GM23248 (cell line): ENCODE measurements around the gene OR2T3.
"Not testable (repeated sequence)": the region's sequence is repeated elsewhere in the genome, so short reads cannot be mapped to it uniquely, and the experiment has no call there.

Experiments
- EZH2 ChIP-seq: fragments of 200-600 bp; sonication (generic); IDR thresholded peaks from 2 replicates; pipeline ENCODE4 v1.6.1; 2018; ENCODE audit warnings: antibody characterized with exemption, mild to moderate bottlenecking; ENCODE audit not compliant: insufficient read depth, poor library complexity, severe bottlenecking
- EZH2phosphoT487 ChIP-seq: fragments of 200-600 bp; sonication (generic); IDR thresholded peaks from 2 replicates; pipeline ENCODE4 v1.6.1; 2018; ENCODE audit warnings: antibody characterized with exemption, moderate library complexity, mild to moderate bottlenecking, low read depth; ENCODE audit not compliant: insufficient read depth

DNA sequence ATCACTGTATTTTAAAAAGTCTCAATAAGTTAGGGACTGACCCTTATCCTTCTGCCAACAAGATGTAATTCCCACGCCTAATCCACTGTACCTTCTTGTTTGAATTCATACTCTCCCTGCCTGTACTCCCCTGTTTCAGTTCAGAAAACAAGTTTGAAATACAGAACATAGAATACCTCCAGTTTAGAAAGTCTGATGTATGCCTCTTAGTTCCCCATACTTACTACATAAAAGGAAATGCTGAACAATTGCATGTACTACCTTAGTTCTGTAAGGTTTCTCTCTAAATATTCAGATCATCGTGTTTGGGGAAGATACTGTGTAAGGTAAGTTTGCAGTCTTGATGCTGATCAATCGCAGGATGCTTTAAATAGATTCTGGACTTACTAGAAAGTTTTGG lies 36.8 kb upstream of the OR2T3 start:
- not testable (repeated sequence) for TF ChIP-seq EZH2, EZH2phosphoT487
